CD4-positive, alpha-beta T cell treated with Interleukin-17A for 1 hour (primary cell): Measurements from ENCODE around the gene STRADA.

Source experiments
- DNase-seq: peaks from one replicate; pipeline ENCODE4 v3.0.0-alpha.2; 2020

STRADA gene

DNA sequence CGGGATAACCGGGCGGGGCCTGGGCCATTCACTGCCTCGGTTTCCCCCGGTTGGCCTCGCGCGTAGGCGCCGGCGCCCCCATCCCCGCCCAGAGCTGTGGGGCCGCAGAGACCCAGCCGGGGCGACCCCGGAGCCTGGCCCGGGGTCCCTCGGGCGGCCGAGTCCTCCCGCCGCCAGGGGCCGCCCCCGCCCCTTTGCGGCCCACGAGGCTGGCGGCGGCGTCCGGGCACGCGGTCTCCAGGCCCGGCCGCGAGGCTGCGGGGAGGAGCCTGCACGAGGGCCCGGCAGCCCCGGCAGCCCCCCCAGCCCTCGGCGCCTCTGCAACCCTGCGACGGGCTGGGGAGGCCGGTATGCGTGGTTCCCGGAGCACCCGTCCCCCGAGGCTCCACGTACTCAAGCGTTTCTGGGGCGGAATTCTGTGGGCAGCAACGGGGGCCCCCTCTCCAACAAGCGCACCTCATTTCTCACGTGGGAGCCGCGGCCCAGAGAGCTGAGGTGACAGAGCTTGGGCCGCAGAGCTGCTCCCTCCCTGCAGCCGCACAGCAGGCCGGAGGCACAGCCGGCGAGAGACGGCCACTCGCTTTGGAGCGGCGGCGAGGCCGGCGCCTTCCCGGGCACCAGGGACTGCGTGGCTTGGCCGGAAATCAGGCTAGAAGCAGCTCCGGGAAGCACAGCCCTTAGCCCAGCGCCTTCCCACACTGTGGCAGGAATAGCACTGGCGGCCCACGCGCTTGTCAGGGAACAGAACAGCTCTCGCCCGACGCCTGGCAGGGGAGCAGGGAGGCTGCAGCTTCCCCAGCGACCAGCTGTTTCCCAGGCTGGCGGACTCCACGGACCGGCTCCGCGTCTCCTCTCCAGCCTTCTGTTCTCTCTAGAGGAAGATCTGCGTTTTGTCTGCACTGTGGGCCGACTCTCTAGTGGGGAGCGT is 40.8 kb downstream of the STRADA start:
- DNase-seq = peak; percentile 61

DNA sequence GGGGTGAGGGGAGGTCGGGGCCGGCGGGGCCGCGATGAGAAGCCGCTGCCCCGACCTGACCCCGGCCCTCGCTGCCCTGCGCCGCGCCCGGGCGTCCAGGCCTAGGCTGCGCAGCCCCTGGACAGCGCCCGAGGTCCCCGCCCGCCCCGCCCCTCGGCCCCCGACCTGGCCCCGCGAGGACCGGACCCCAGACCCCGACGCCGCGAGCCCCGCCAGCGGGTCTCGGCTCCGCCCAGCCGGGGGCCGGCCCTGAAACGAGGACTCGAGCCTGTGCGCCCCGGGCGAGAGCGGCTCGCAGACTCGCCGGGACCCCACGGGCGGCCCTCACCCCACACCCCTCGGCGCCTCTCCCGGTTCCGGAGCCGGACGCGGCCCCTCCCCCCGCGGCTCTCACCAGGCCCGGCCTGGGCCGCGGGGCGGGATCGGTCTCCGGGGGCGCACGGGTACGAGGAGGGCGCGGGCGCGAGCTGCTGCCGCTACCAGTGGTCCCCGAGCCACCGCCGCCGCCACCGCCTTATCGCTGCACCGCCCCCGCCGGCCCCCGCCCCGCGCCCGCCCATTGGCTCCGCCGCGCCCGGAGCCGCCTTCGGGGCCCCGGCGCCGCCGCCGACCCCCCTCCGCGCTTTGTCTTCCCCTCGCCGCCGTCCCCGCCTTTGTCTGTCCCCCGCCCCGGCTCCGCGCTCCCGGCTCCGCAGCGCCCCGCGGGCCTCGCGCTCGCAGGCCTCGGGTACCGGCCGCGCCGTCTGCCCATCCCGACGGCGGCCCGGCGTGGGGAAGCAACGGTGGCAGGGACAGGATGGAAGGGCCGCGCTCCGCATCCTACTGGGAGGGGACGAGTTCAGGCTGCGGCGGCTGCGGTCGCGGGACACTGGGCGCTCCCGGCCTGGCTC is 41.7 kb downstream of the STRADA start, which contains the start of gene LIMD2:
LIMD2 (minus strand) TSS at position 488 of the 890 bp plus-strand sequence. CDS start 827 bp downstream, outside the sequence.
- peak; percentile 91 for DNase-seq

GRCh38 chr17:63698886-63699637 is 42.5 kb downstream of the STRADA start:
- peak; percentile 94 for DNase-seq

- DNase-seq = peak; percentile 36
Measured at GRCh38 chr17:63698381-63698885, 43.2 kb downstream of the STRADA start.

GRCh38 chr17:63697341-63698286 is 44.0 kb downstream of the STRADA start:
- peak; percentile 90 for DNase-seq

GRCh38 chr17:63696381-63696961 is 45.1 kb downstream of the STRADA start:
- peak; percentile 68 for DNase-seq

GRCh38 chr17:63695889-63696288 is 45.7 kb downstream of the STRADA start:
- DNase-seq = peak; percentile 37

- DNase-seq = peak; percentile 48
Measured at GRCh38 chr17:63694950-63695773, 46.4 kb downstream of the STRADA start.

GRCh38 chr17:63694229-63694949 is 47.2 kb downstream of the STRADA start:
- peak; percentile 52 for DNase-seq

DNA sequence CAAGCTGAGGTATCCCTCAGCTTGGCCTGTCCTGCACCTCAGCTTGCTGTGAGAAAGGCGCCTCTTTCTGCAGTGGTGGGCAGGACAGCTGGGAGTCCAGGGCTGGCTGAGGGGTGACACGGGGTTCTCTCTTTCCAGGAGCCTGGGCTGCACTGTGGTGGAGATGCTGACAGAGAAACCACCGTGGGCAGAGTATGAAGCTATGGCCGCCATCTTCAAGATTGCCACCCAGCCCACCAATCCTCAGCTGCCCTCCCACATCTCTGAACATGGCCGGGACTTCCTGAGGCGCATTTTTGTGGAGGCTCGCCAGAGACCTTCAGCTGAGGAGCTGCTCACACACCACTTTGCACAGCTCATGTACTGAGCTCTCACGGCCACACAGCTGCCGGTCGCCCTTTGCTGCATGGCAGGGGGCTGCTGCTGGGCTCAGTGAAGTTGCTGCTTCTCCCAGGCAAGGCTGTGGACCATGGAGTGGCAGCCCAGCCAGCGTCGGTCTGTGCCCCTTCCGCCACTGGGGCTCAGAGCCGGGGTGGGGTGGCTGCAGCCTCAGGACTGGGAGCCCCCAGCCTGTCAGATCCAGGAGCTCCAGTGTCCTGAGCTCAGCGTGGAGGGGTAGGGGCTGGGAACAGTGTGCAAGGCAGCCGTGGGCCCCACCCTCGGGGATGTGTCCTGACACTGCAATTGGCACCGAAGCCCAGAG is 48.0 kb downstream of the STRADA start:
- DNase-seq = no peak

DNA sequence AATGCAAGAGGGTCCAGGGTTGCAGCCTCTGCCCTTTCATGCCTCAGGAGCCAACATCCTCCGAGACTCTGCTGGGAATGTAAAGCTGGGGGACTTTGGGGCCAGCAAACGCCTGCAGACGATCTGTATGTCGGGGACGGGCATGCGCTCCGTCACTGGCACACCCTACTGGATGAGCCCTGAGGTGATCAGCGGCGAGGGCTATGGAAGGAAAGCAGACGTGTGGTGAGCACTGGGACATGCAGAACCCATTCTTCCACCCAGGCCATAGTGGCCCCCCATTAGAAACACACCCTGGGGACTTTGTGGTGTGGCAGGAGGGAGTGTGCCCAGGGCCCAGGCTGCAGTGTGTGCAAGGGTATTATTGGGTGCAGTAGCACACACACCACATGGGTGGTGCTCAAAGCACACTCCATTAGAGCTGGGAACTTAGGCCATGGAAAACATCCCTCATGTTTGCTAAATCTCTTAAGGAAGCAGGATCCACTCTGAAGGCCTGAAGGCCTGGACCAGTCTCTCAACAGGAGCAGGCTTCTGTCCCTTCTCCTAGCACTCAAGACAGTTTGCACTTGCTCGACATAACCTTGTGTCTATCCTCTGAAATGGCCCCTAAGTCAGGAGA is 49.3 kb downstream of the STRADA start:
- no peak for DNase-seq

DNA sequence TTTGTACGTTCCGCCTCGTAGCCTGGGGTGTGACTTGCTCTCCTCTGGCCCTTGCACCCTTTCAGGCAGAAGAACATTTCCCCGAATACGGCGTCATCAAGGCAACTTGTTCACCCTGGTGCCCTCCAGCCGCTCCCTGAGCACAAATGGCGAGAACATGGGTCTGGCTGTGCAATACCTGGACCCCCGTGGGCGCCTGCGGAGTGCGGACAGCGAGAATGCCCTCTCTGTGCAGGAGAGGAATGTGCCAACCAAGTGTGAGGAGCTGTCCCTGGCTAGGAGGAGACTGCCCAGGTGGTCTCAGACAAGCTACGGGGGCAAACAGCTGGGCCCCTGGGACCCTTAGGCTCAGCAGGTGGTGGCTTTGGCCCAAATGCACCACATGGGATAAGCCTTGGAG is 52.1 kb downstream of the STRADA start:
- DNase-seq = no peak

- DNase-seq = no peak
Measured at GRCh38 chr17:63688396-63689020, 53.1 kb downstream of the STRADA start.

GRCh38 chr17:63686138-63686685 is 55.4 kb downstream of the STRADA start:
- DNase-seq = no peak

DNA sequence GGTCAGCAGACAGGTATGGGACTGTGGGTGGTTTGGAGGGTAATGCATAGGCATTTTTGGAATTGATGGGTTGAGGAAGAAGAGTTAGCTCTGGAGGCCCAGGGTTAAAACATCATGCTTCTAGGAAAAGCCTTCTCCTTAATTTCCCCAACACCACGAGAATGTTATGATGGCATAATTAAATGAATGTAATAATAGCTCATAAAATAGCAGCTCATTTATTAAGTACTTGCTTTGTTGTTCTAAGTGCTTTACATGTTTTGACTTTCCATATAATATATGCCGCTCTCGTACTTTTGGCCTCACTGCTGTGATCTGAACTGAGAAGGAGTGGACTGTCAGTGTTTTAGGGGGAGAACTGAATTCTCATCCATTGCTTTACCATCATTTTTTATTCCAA is 56.0 kb downstream of the STRADA start:
- no peak for DNase-seq

GRCh38 chr17:63685041-63685440 is 56.6 kb downstream of the STRADA start:
- no peak for DNase-seq

DNA sequence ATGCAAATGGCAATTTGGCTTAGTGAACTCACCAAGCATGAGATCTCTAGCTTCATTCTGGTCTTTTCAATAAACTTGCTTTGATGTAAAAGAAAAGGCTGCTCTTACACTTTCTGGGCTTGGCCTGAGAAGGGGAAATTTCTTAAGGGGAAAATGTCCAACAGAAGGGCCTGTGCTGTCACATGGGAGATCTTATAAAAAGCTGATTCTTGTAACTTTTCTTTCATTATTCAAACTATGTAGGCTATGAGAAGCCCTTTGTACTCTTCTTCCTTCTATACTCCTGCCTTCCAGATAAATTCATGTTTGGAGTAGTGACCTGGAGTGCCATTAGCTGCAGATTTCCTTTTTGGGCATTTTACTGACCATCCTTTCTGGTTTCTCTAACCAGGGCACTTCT is 58.6 kb downstream of the STRADA start:
- DNase-seq = no peak
